Sigmoid colon (tissue), 7 donors: ENCODE measurements around the gene SCARF1. TPM values are rescaled to one million over a fixed set of nuclear protein-coding genes. Genes with fewer than 3 reads are reported as not detected.

ENCODE experiments used
- DNase-seq: peaks from one replicate; pipeline ENCODE4 v3.0.0-alpha.2; 2019
- H3K27ac ChIP-seq, 4 donors: fragments of 200-600 bp; sonication (generic); one replicate each; pipeline ENCODE4 v1.5.1; 2016 to 2019; ENCODE audit warnings: mild to moderate bottlenecking in 1 of 4
- H3K27me3 ChIP-seq, 3 donors: fragments of 200-600 bp; sonication (generic); one replicate each; pipeline ENCODE4 v1.5.1; 2019; ENCODE audit warnings: mild to moderate bottlenecking in 1 of 3
- H3K36me3 ChIP-seq, 4 donors: fragments of 200-600 bp; sonication (generic); one replicate each; pipeline ENCODE4 v1.5.1; 2016 to 2019
- H3K4me1 ChIP-seq, 4 donors: fragments of 200-600 bp; sonication (generic); one replicate each; pipeline ENCODE4 v1.5.1; 2017 to 2019
- H3K4me3 ChIP-seq, 4 donors: fragments of 200-600 bp; sonication (generic); one replicate each; pipeline ENCODE4 v1.5.1; 2017 to 2019; ENCODE audit warnings: mild to moderate bottlenecking in 2 of 4, moderate library complexity in 1 of 4
- H3K9me3 ChIP-seq, 4 donors: fragments of 200-600 bp in 3 of 4; sonication (generic) in 3 of 4; one replicate each; pipeline versions ENCODE4 v1.5.1 to v1.6.1; 2013 to 2019
- EP300 ChIP-seq, 4 donors: sonication (generic); formaldehyde crosslinking; IDR thresholded peaks; one replicate each; pipeline ENCODE4 v1.6.1; 2017; ENCODE audit warnings: antibody characterized with exemption in 4 of 4
- POLR2A ChIP-seq, 2 donors: fragments of 450-650 bp; IDR thresholded peaks; one replicate each; pipeline ENCODE4 v1.6.1; 2016; ENCODE audit warnings: antibody characterized with exemption in 2 of 2, mild to moderate bottlenecking in 2 of 2, moderate library complexity in 2 of 2
- POLR2AphosphoS5 ChIP-seq, 4 donors: sonication (generic); formaldehyde crosslinking; IDR thresholded peaks; one replicate each; pipeline ENCODE4 v1.6.1; 2017; ENCODE audit warnings: antibody characterized with exemption in 4 of 4
- WGBS, 2 donors: extraction: QIAGEN DNeasy Blood & Tissue Kit; methylation state at CpG; one replicate each; pipeline ENCODE4 v1.1.7; 2013; 5-methylcytosine and 5-hydroxymethylcytosine counted together
- intact Hi-C: fragments of 100-400 bp; cut with DNase I; formaldehyde crosslinking; loops from one replicate; pipeline ENCODE4 v1.15.1; 2023
- polyA plus RNA-seq, 3 donors: library from polyadenylated mRNA; stranded (reverse); fragments of 200-250 nt; gene quantifications; one replicate each; pipeline ENCODE4 v1.2.3, GENCODE V29; 2013
- total RNA-seq, 4 donors: library from RNA; depleted of rRNA; stranded (reverse); fragments of >200 nt; gene quantifications; one replicate each; pipeline ENCODE4 v1.1.0, GENCODE V29; 2016
- TF ChIP-seq, protein P1 (sequence below), 4 experiments: fragments of 450-650 bp in 3 of 4; fragments of 200-600 bp in 1 of 4; IDR thresholded peaks; one replicate each; pipeline ENCODE4 v1.5.1; 2016 to 2019; ENCODE audit warnings: antibody characterized with exemption in 4 of 4, mild to moderate bottlenecking in 3 of 4, moderate library complexity in 2 of 4
- donor health status: healthy with polysubstance abuse.
- donor health status: Bipolar disorder and iron deficiency.
- donor health status: healthy.

Gene SCARF1
- total and polyA plus RNA-seq, 7 donors, result 2.1 to 10.2 (median 5.4) TPM

DNA sequence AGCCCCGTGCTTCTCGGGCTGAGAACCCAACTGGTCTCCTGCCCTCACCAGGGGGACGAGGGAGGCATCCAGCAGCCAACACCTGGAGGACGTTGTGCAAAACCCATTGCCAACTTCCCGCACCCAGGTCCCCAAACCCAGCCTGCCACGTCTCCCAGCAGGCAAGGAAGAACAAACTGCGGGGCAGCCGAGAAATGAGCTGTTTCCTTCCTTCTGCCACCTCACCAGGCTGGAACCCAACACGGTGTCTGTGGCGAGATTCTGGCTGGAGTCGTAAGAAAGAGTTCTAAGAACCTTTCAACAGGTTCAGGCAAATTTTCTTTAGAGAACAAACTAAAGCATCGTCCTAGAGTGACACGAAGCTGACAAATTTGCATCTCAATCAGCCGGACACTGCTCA, 20.5 kb downstream of the SCARF1 start:
- intact Hi-C loops, result loop anchor here (10.0 kb wide), 1 partner anchor 260 kb away; no protein-coding TSS in a partner anchor

DNA sequence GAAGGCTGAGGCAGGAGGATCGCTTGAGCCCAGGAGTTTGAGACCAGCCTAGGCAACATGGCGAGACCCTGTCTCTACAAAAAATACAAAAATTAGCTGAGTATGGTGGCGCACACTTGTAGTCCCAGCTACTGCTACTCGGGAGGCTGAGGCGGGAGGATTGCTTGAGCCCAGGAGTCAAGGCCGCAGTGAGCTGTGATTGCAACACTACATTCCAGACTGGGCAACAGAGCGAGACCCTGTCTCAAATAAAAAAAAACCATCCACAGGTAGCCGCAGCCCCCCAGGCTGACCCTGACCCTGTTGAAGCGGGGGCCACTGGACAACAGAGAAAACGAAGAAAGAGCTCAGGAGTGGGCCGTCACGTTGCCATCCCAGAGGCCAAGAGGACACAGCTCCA, 20.9 kb downstream of the SCARF1 start:
- no peaks in the 10 kb centered on the region for H3K27me3 ChIP-seq
- DNase-seq, result no peak
- TF ChIP-seq POLR2AphosphoS5 (IDR thresholded peaks at IDR 0.05) (no peak), EP300 (IDR thresholded peaks at IDR 0.05) (no peak), POLR2A (IDR thresholded peaks at IDR 0.05) (no peak)
- TF ChIP-seq, protein P1, sequence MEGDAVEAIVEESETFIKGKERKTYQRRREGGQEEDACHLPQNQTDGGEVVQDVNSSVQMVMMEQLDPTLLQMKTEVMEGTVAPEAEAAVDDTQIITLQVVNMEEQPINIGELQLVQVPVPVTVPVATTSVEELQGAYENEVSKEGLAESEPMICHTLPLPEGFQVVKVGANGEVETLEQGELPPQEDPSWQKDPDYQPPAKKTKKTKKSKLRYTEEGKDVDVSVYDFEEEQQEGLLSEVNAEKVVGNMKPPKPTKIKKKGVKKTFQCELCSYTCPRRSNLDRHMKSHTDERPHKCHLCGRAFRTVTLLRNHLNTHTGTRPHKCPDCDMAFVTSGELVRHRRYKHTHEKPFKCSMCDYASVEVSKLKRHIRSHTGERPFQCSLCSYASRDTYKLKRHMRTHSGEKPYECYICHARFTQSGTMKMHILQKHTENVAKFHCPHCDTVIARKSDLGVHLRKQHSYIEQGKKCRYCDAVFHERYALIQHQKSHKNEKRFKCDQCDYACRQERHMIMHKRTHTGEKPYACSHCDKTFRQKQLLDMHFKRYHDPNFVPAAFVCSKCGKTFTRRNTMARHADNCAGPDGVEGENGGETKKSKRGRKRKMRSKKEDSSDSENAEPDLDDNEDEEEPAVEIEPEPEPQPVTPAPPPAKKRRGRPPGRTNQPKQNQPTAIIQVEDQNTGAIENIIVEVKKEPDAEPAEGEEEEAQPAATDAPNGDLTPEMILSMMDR (IDR thresholded peaks at IDR 0.05), result no peak
- no peaks in the 10 kb centered on the region for H3K9me3 ChIP-seq
- no peak overlapping the region for H3K4me3 ChIP-seq
- H3K4me1 ChIP-seq, result peaks cover 0 to 24% (median 15%) of the 10 kb centered on the region in 4 donors
- H3K36me3 ChIP-seq, result no peaks in the 10 kb centered on the region
- intact Hi-C loops, result loop anchor here (10.0 kb wide), 1 partner anchor 260 kb away; no protein-coding TSS in a partner anchor
- WGBS, 2 donors, result 88 to 89% methylated on average over 12 of the region's 12 CpGs
- H3K27ac ChIP-seq, result no peak overlapping the region

More for the DNA sequence above, 20.5 kb downstream of the SCARF1 start:
- Histone ChIP-seq H3K9me3 (no peaks in the 10 kb centered on the region), H3K27ac (no peak overlapping the region), H3K4me3 (no peak overlapping the region), H3K36me3 (no peaks in the 10 kb centered on the region), H3K4me1 (peaks cover 0 to 28% (median 19%) of the 10 kb centered on the region in 4 donors), H3K27me3 (no peaks in the 10 kb centered on the region)
- 77 to 91% methylated on average over 14 of the region's 14 CpGs for WGBS, 2 donors
- TF ChIP-seq POLR2AphosphoS5 (IDR thresholded peaks at IDR 0.05), result no peak
- TF ChIP-seq, protein P1 (IDR thresholded peaks at IDR 0.05), result no peak
- TF ChIP-seq EP300 (IDR thresholded peaks at IDR 0.05), result no peak
- no peak for TF ChIP-seq POLR2A (IDR thresholded peaks at IDR 0.05)
- no peak for DNase-seq

DNA sequence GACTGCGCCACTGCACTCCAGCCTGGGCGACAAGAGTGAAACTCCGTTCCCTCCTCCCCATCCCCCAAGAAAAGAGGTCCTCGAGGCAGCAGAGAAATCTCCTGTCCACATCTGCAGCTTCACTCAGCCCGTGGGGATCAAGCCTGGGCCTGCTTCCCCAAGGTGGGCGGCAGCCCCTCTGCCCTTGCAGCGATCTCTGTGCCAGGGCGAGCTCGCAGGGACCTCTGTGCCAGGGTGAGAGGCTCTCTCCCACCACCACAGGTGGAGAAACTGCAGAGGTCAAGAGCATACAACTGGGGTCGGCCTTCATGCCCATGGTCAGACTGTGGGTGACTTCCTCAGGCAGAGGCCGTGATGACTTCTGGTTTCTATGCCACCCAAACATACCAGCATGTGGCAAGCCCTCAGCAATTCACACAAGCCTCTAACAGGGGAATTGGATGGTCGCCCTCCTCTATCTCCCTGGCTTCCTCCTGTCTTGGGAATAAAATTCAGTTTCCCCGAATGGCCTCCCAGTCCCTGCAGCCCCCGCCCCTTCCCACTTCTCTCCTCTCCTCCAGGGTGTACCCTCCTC, 22.4 kb downstream of the SCARF1 start:
- no peaks in the 10 kb centered on the region for H3K36me3 ChIP-seq
- TF ChIP-seq EP300 (IDR thresholded peaks at IDR 0.05) (no peak), POLR2AphosphoS5 (IDR thresholded peaks at IDR 0.05) (no peak), POLR2A (IDR thresholded peaks at IDR 0.05) (no peak)
- TF ChIP-seq, protein P1 (IDR thresholded peaks at IDR 0.05), result no peak
- 94% methylated on average over 14 of the region's 14 CpGs for WGBS, 2 donors
- no peak for DNase-seq
- peaks cover 0 to 19% (median 12%) of the 10 kb centered on the region in 4 donors for H3K4me1 ChIP-seq
- H3K27me3 ChIP-seq, result no peaks in the 10 kb centered on the region
- H3K9me3 ChIP-seq, result no peaks in the 10 kb centered on the region
- intact Hi-C loops, result loop anchor here (10.0 kb wide), 1 partner anchor 258 kb away; no protein-coding TSS in a partner anchor
- H3K27ac ChIP-seq, result no peak overlapping the region
- H3K4me3 ChIP-seq, result no peak overlapping the region

DNA sequence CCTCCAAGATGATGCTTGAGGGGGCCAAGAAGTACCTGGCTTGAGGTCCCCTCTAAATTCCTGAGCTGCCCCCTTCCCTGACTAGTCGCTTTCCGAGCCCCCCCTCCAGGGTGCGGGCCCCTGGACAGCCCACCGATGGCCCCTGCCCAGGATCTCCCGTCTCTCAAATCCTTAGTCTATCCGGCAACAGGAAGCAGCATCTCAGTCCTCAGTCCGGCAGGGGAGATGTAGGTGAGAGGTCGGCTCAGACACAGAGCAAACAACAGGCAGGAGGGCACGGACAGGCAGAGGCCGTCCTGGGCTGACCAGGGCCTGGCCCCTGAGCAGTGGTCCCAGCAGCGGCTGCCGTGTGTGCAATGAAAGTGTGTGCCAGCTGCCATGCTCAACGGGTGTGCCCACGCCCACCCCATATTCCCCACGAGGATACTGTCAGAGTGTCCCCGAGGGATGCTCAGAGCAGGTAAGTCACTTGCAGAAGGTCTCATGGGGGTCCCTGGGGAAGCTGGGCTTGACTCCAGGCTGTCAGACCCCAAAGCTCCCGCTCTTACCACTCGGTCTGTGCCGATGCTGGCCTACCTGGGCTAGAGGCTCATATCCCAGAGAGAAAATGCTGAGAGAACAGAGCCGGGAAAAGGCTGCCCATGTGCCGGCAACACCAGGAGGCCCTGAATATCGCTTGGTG, 24.1 kb downstream of the SCARF1 start:
- 59 to 79% methylated on average over 22 of the region's 22 CpGs for WGBS, 2 donors
- H3K4me1 ChIP-seq, result peaks cover 0 to 1% (median 0%) of the 10 kb centered on the region in 4 donors
- H3K27me3 ChIP-seq, result no peaks in the 10 kb centered on the region
- intact Hi-C loops, result loop anchor here (10.0 kb wide), 1 partner anchor 257 kb away; no protein-coding TSS in a partner anchor
- no peaks in the 10 kb centered on the region for H3K36me3 ChIP-seq
- TF ChIP-seq, protein P1 (IDR thresholded peaks at IDR 0.05), result no peak
- no peak for TF ChIP-seq EP300 (IDR thresholded peaks at IDR 0.05)
- no peak for TF ChIP-seq POLR2AphosphoS5 (IDR thresholded peaks at IDR 0.05)
- TF ChIP-seq POLR2A (IDR thresholded peaks at IDR 0.05), result no peak
- no peak overlapping the region for H3K4me3 ChIP-seq
- H3K9me3 ChIP-seq, result no peaks in the 10 kb centered on the region
- DNase-seq, result no peak
- H3K27ac ChIP-seq, result no peak overlapping the region
